Sigmoid colon (tissue), 7 donors: Measurements from ENCODE around the gene KLK10. TPM values are rescaled to one million over a fixed set of nuclear protein-coding genes. Genes with fewer than 3 reads are reported as not detected.

Experiments
- DNase-seq: peaks from one replicate; pipeline ENCODE4 v3.0.0-alpha.2; 2019
- H3K27ac ChIP-seq, 4 donors: fragments of 200-600 bp; sonication (generic); one replicate each; pipeline ENCODE4 v1.5.1; 2016 to 2019; ENCODE audit warnings: mild to moderate bottlenecking in 1 of 4
- H3K27me3 ChIP-seq, 3 donors: fragments of 200-600 bp; sonication (generic); one replicate each; pipeline ENCODE4 v1.5.1; 2019; ENCODE audit warnings: mild to moderate bottlenecking in 1 of 3
- H3K36me3 ChIP-seq, 4 donors: fragments of 200-600 bp; sonication (generic); one replicate each; pipeline ENCODE4 v1.5.1; 2016 to 2019
- H3K4me1 ChIP-seq, 4 donors: fragments of 200-600 bp; sonication (generic); one replicate each; pipeline ENCODE4 v1.5.1; 2017 to 2019
- H3K4me3 ChIP-seq, 4 donors: fragments of 200-600 bp; sonication (generic); one replicate each; pipeline ENCODE4 v1.5.1; 2017 to 2019; ENCODE audit warnings: mild to moderate bottlenecking in 2 of 4, moderate library complexity in 1 of 4
- H3K9me3 ChIP-seq, 4 donors: fragments of 200-600 bp in 3 of 4; sonication (generic) in 3 of 4; one replicate each; pipeline versions ENCODE4 v1.5.1 to v1.6.1; 2013 to 2019
- CTCF ChIP-seq, 4 experiments: fragments of 450-650 bp in 3 of 4; fragments of 200-600 bp in 1 of 4; IDR thresholded peaks; one replicate each; pipeline ENCODE4 v1.5.1; 2016 to 2019; ENCODE audit warnings: antibody characterized with exemption in 4 of 4, mild to moderate bottlenecking in 3 of 4, moderate library complexity in 2 of 4
- EP300 ChIP-seq, 4 donors: sonication (generic); formaldehyde crosslinking; IDR thresholded peaks; one replicate each; pipeline ENCODE4 v1.6.1; 2017; ENCODE audit warnings: antibody characterized with exemption in 4 of 4
- POLR2A ChIP-seq, 2 donors: fragments of 450-650 bp; IDR thresholded peaks; one replicate each; pipeline ENCODE4 v1.6.1; 2016; ENCODE audit warnings: antibody characterized with exemption in 2 of 2, mild to moderate bottlenecking in 2 of 2, moderate library complexity in 2 of 2
- POLR2AphosphoS5 ChIP-seq, 4 donors: sonication (generic); formaldehyde crosslinking; IDR thresholded peaks; one replicate each; pipeline ENCODE4 v1.6.1; 2017; ENCODE audit warnings: antibody characterized with exemption in 4 of 4
- whole genome bisulfite sequencing, 2 donors: extraction: QIAGEN DNeasy Blood & Tissue Kit; methylation state at CpG; one replicate each; pipeline ENCODE4 v1.1.7; 2013; 5-methylcytosine and 5-hydroxymethylcytosine counted together
- intact Hi-C: fragments of 100-400 bp; cut with DNase I; formaldehyde crosslinking; loops from one replicate; pipeline ENCODE4 v1.15.1; 2023
- polyA plus RNA-seq, 3 donors: library from polyadenylated mRNA; stranded (reverse); fragments of 200-250 nt; gene quantifications; one replicate each; pipeline ENCODE4 v1.2.3, GENCODE V29; 2013
- total RNA-seq, 4 donors: library from RNA; depleted of rRNA; stranded (reverse); fragments of >200 nt; gene quantifications; one replicate each; pipeline ENCODE4 v1.1.0, GENCODE V29; 2016
- donor health status: healthy with polysubstance abuse.
- donor health status: Bipolar disorder and iron deficiency.
- donor health status: healthy.

Gene KLK10
- total and polyA plus RNA-seq, 7 donors: 0.60 to 2.5 (median 0.69) TPM; not detected in 2

GRCh38 chr19:50968716-50969412 is 50.6 kb downstream of the KLK10 start:
- no peak overlapping the region for H3K27ac ChIP-seq
- 35 to 46% methylated on average over 7 of the region's 7 CpGs for WGBS, 2 donors

GRCh38 chr19:50967929-50968715 is 51.4 kb downstream of the KLK10 start:
- no peak overlapping the region for H3K27ac ChIP-seq
- H3K36me3 ChIP-seq: no peaks in the 10 kb centered on the region
- no peak for DNase-seq
- no peaks in the 10 kb centered on the region for H3K9me3 ChIP-seq
- H3K27me3 ChIP-seq: peaks cover 0 to 68% (median 11%) of the 10 kb centered on the region in 3 donors
- H3K4me1 ChIP-seq: no peaks in the 10 kb centered on the region
- WGBS, 2 donors: 34 to 40% methylated on average over 20 of the region's 20 CpGs
- intact Hi-C loops: no loop called here
- H3K4me3 ChIP-seq: no peak overlapping the region
- TF ChIP-seq EP300 (IDR thresholded peaks at IDR 0.05) (no peak), POLR2A (IDR thresholded peaks at IDR 0.05) (no peak), CTCF (IDR thresholded peaks at IDR 0.05) (no peak), POLR2AphosphoS5 (IDR thresholded peaks at IDR 0.05) (no peak)

More at GRCh38 chr19:50968716-50969412, 50.6 kb downstream of the KLK10 start:
- intact Hi-C loops: no loop called here
- TF ChIP-seq CTCF (IDR thresholded peaks at IDR 0.05): no peak
- no peak for TF ChIP-seq EP300 (IDR thresholded peaks at IDR 0.05)
- no peak for TF ChIP-seq POLR2AphosphoS5 (IDR thresholded peaks at IDR 0.05)
- TF ChIP-seq POLR2A (IDR thresholded peaks at IDR 0.05): no peak
- no peaks in the 10 kb centered on the region for H3K9me3 ChIP-seq
- H3K4me3 ChIP-seq: no peak overlapping the region
- H3K27me3 ChIP-seq: peaks cover 0 to 67% (median 11%) of the 10 kb centered on the region in 3 donors
- DNase-seq: no peak
- H3K36me3 ChIP-seq: no peaks in the 10 kb centered on the region
- H3K4me1 ChIP-seq: no peaks in the 10 kb centered on the region

DNA sequence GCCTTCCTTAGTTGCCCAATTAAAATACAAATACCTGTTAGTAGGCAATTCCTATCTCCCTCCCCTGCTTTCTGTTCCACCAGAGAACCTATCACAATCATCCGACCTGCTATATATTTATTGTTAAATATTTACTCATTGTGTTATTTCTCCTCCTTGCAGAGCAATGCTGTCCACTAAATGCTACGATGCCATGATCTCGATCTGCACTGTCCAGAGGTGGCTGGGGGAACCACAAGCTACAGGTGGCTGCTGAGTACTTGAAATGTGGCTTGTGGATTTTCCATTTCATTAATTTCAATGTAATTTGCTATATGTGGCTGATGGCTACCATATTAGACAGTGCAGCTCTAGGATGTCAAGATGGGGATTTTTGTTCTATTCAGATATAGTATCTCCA is 55.2 kb downstream of the KLK10 start:
- Histone ChIP-seq H3K27ac (no peak overlapping the region), H3K4me1 (no peaks in the 10 kb centered on the region), H3K9me3 (no peaks in the 10 kb centered on the region), H3K27me3 (peaks cover 0 to 41% (median 7%) of the 10 kb centered on the region in 3 donors), H3K36me3 (no peaks in the 10 kb centered on the region), H3K4me3 (no peak overlapping the region)
- no peak for DNase-seq
- TF ChIP-seq EP300 (IDR thresholded peaks at IDR 0.05) (no peak), POLR2A (IDR thresholded peaks at IDR 0.05) (no peak), CTCF (IDR thresholded peaks at IDR 0.05) (no peak), POLR2AphosphoS5 (IDR thresholded peaks at IDR 0.05) (no peak)
- WGBS, 2 donors: 39 to 74% methylated on average over 3 of the region's 3 CpGs
- intact Hi-C loops: no loop called here

DNA sequence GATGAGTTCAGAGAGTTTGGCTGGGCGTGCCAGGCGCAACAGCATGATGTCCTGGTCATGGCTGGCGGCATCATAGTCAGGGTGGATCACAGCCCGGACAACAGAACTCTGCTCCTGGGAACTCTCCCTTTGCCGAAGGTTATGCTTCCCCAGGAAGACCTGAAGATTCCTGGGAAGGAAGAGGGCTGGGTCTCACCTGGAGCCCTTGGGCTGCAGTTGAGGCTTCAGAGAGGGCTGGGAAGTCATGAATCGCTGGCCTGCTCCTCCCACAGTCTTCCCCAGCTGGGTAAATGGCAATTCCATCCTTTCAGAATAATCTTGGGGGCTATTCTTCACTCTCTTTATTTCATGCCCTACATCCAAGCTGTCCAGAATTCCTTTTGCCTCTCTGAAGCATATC is 56.1 kb downstream of the KLK10 start:
- H3K36me3 ChIP-seq: no peaks in the 10 kb centered on the region
- intact Hi-C loops: no loop called here
- H3K4me3 ChIP-seq: no peak overlapping the region
- no peaks in the 10 kb centered on the region for H3K4me1 ChIP-seq
- H3K9me3 ChIP-seq: no peaks in the 10 kb centered on the region
- no peak for DNase-seq
- 83 to 89% methylated on average over 6 of the region's 6 CpGs for WGBS, 2 donors
- peaks cover 0 to 38% (median 7%) of the 10 kb centered on the region in 3 donors for H3K27me3 ChIP-seq
- TF ChIP-seq POLR2AphosphoS5 (IDR thresholded peaks at IDR 0.05) (no peak), POLR2A (IDR thresholded peaks at IDR 0.05) (no peak), EP300 (IDR thresholded peaks at IDR 0.05) (no peak), CTCF (IDR thresholded peaks at IDR 0.05) (no peak)
- no peak overlapping the region for H3K27ac ChIP-seq

Other genes starting within 250 kb of the KLK10 start
- gene GPR32, start 249.2 kb downstream of the KLK10 start, total RNA-seq: not detected
- gene GPR32, start 249.2 kb downstream of the KLK10 start, polyA plus RNA-seq: not detected
- gene ACP4, start 229.3 kb downstream of the KLK10 start, total RNA-seq: not detected
- gene ACP4, start 229.3 kb downstream of the KLK10 start, polyA plus RNA-seq: not detected
- gene KLK1, start 195.9 kb downstream of the KLK10 start, total RNA-seq: not detected
- gene KLK1, start 195.9 kb downstream of the KLK10 start, polyA plus RNA-seq: 100 to 1,000 TPM in 2 of 3 donors, 10 to 100 TPM in 1; 44.6 to 398 (median 277) TPM
- not detected for gene KLK15, start 186.1 kb downstream of the KLK10 start, total RNA-seq
- gene KLK15, start 186.1 kb downstream of the KLK10 start, polyA plus RNA-seq: 10 to 100 TPM in 1 of 3 donors, 1 to 10 TPM in 2; 2.1 to 10.2 (median 2.8) TPM
- gene KLK3, start 164.8 kb downstream of the KLK10 start, total RNA-seq: not detected
- 1 to 10 TPM; 1.8 to 4.2 (median 3.0) TPM for gene KLK3, start 164.8 kb downstream of the KLK10 start, polyA plus RNA-seq
- gene KLK2, start 146.3 kb downstream of the KLK10 start, total RNA-seq: not detected
- gene KLK2, start 146.3 kb downstream of the KLK10 start, polyA plus RNA-seq: under 1 TPM in 1 of 3 donors, not detected in 2; 0.28 TPM
- gene KLK4, start 108.3 kb downstream of the KLK10 start, total RNA-seq: not detected
- 1 to 10 TPM in 2 of 3 donors, under 1 TPM in 1; 0.39 to 2.8 (median 1.2) TPM for gene KLK4, start 108.3 kb downstream of the KLK10 start, polyA plus RNA-seq
- not detected for gene KLK5, start 66.7 kb downstream of the KLK10 start, total RNA-seq
- gene KLK5, start 66.7 kb downstream of the KLK10 start, polyA plus RNA-seq: not detected
- gene KLK6, start 50.1 kb downstream of the KLK10 start, total RNA-seq: not detected
- not detected for gene KLK6, start 50.1 kb downstream of the KLK10 start, polyA plus RNA-seq
- not detected for gene KLK7, start 35.8 kb downstream of the KLK10 start, total RNA-seq
- not detected for gene KLK7, start 35.8 kb downstream of the KLK10 start, polyA plus RNA-seq
- gene KLK8, start 18.1 kb downstream of the KLK10 start, total RNA-seq: not detected
- gene KLK8, start 18.1 kb downstream of the KLK10 start, polyA plus RNA-seq: not detected
- under 1 TPM in 1 of 4 donors, not detected in 3; 0.71 TPM for gene KLK11, start 6.9 kb upstream of the KLK10 start, total RNA-seq
- gene KLK11, start 6.9 kb upstream of the KLK10 start, polyA plus RNA-seq: under 1 TPM in 1 of 3 donors, not detected in 2; 0.76 TPM
- not detected for gene KLK12, start 15.3 kb upstream of the KLK10 start, total RNA-seq
- gene KLK12, start 15.3 kb upstream of the KLK10 start, polyA plus RNA-seq: 1 to 10 TPM in 1 of 3 donors, not detected in 2; 2.6 TPM
- gene KLK13, start 45.4 kb upstream of the KLK10 start, total RNA-seq: not detected
- under 1 TPM in 2 of 3 donors, not detected in 1; 0.58 to 0.60 TPM for gene KLK13, start 45.4 kb upstream of the KLK10 start, polyA plus RNA-seq
- not detected for gene KLK14, start 63.2 kb upstream of the KLK10 start, total RNA-seq
- under 1 TPM in 1 of 3 donors, not detected in 2; 0.51 TPM for gene KLK14, start 63.2 kb upstream of the KLK10 start, polyA plus RNA-seq
- gene CTU1, start 88.7 kb upstream of the KLK10 start, total RNA-seq: 1 to 10 TPM; 5.7 to 9.0 (median 7.3) TPM
- 1 to 10 TPM in 1 of 3 donors, under 1 TPM in 2; 0.60 to 2.4 (median 0.92) TPM for gene CTU1, start 88.7 kb upstream of the KLK10 start, polyA plus RNA-seq
- gene SIGLEC9, start 105.2 kb upstream of the KLK10 start, total RNA-seq: 1 to 10 TPM; 2.5 to 9.5 (median 7.0) TPM
- 1 to 10 TPM; 2.4 to 8.8 (median 2.9) TPM for gene SIGLEC9, start 105.2 kb upstream of the KLK10 start, polyA plus RNA-seq
- gene SIGLEC7, start 122.6 kb upstream of the KLK10 start, total RNA-seq: 1 to 10 TPM; 1.1 to 3.0 (median 1.9) TPM
- 1 to 10 TPM; 1.8 to 8.3 (median 3.1) TPM for gene SIGLEC7, start 122.6 kb upstream of the KLK10 start, polyA plus RNA-seq
- 1 to 10 TPM; 2.5 to 7.1 (median 4.8) TPM for gene CD33, start 205.4 kb upstream of the KLK10 start, total RNA-seq
- 1 to 10 TPM; 3.6 to 8.1 (median 4.2) TPM for gene CD33, start 205.4 kb upstream of the KLK10 start, polyA plus RNA-seq
- not detected for gene SIGLECL1, start 231.4 kb upstream of the KLK10 start, total RNA-seq
- gene SIGLECL1, start 231.4 kb upstream of the KLK10 start, polyA plus RNA-seq: not detected